Parathyroid adenoma (tissue), 2 donors: Measurements from ENCODE around the gene TMEM163.

ENCODE experiments used
- H2AFZ ChIP-seq: fragments of 300-600 bp; sonication (generic); one replicate; pipeline ENCODE4 v1.7.0; 2017; ENCODE audit warnings: antibody characterized with exemption, mild to moderate bottlenecking
- H3K27ac ChIP-seq: fragments of 300-600 bp; sonication (generic); one replicate; pipeline ENCODE4 v1.7.0; 2017
- H3K27me3 ChIP-seq: fragments of 300-600 bp; sonication (generic); one replicate; pipeline ENCODE4 v1.7.0; 2017; ENCODE audit warnings: low read length; ENCODE audit not compliant: control insufficient read depth, insufficient read depth
- H3K36me3 ChIP-seq: fragments of 300-600 bp; sonication (generic); one replicate; pipeline ENCODE4 v1.7.0; 2017; ENCODE audit warnings: low read length; ENCODE audit not compliant: control insufficient read depth, insufficient read depth
- H3K4me1 ChIP-seq: fragments of 300-600 bp; sonication (generic); one replicate; pipeline ENCODE4 v1.7.0; 2017; ENCODE audit warnings: control low read depth
- H3K4me2 ChIP-seq: fragments of 300-600 bp; sonication (generic); one replicate; pipeline ENCODE4 v1.7.0; 2017; ENCODE audit warnings: low read length
- H3K4me3 ChIP-seq: fragments of 300-600 bp; sonication (generic); one replicate; pipeline ENCODE4 v1.7.0; 2017; ENCODE audit warnings: low read depth, low read length
- H3K79me2 ChIP-seq: fragments of 300-600 bp; sonication (generic); one replicate; pipeline ENCODE4 v1.7.0; 2017; ENCODE audit warnings: control low read depth
- H3K9ac ChIP-seq: fragments of 300-600 bp; sonication (generic); one replicate; pipeline ENCODE4 v1.7.0; 2017; ENCODE audit warnings: mild to moderate bottlenecking
- H3K9me3 ChIP-seq: fragments of 300-600 bp; sonication (generic); one replicate; pipeline ENCODE4 v1.7.0; 2017; ENCODE audit warnings: low read length; ENCODE audit not compliant: control insufficient read depth
- CTCF ChIP-seq: fragments of 300-600 bp; sonication (generic); IDR thresholded peaks from one replicate; pipeline ENCODE4 v1.7.0; 2017; ENCODE audit warnings: antibody characterized with exemption, mild to moderate bottlenecking
- donor health status: primary hyperparathyroidism.

The TMEM163 gene

GRCh38 chr2:134491771-134492441, 226.9 kb downstream of the TMEM163 start:
- Histone ChIP-seq H3K36me3 (no peaks in the 10 kb centered on the region), H3K4me1 (no peaks in the 10 kb centered on the region), H3K27ac (no peak overlapping the region), H2AFZ (peak overlapping the region; percentile 45), H3K79me2 (no peaks in the 10 kb centered on the region), H3K27me3 (no peaks in the 10 kb centered on the region), H3K4me2 (no peak overlapping the region), H3K9me3 (no peaks in the 10 kb centered on the region), H3K9ac (no peak overlapping the region), H3K4me3 (peak overlapping the region; percentile 30)
- TF ChIP-seq CTCF, result peak; percentile 40

- no peak for TF ChIP-seq CTCF
Measured at GRCh38 chr2:134491022-134491421, 227.8 kb downstream of the TMEM163 start.

GRCh38 chr2:134490559-134490958, 228.2 kb downstream of the TMEM163 start:
- Histone ChIP-seq H3K9me3 (no peaks in the 10 kb centered on the region), H3K9ac (no peak overlapping the region), H3K4me1 (no peaks in the 10 kb centered on the region), H3K27me3 (no peaks in the 10 kb centered on the region), H3K27ac (no peak overlapping the region), H3K4me2 (no peak overlapping the region), H3K4me3 (no peak overlapping the region), H2AFZ (no peak overlapping the region), H3K79me2 (no peaks in the 10 kb centered on the region), H3K36me3 (no peaks in the 10 kb centered on the region)
- TF ChIP-seq CTCF, result no peak

More at GRCh38 chr2:134491022-134491421, 227.8 kb downstream of the TMEM163 start:
- no peak overlapping the region for H3K4me2 ChIP-seq
- no peaks in the 10 kb centered on the region for H3K79me2 ChIP-seq
- no peaks in the 10 kb centered on the region for H3K27me3 ChIP-seq
- H3K27ac ChIP-seq, result no peak overlapping the region
- no peak overlapping the region for H2AFZ ChIP-seq
- H3K9ac ChIP-seq, result no peak overlapping the region
- H3K4me1 ChIP-seq, result no peaks in the 10 kb centered on the region
- no peaks in the 10 kb centered on the region for H3K9me3 ChIP-seq
- no peaks in the 10 kb centered on the region for H3K36me3 ChIP-seq
- no peak overlapping the region for H3K4me3 ChIP-seq

GRCh38 chr2:134489732-134490384, 228.9 kb downstream of the TMEM163 start:
- Histone ChIP-seq H3K9ac (no peak overlapping the region), H3K4me1 (no peaks in the 10 kb centered on the region), H3K4me3 (no peak overlapping the region), H3K27me3 (no peaks in the 10 kb centered on the region), H3K4me2 (no peak overlapping the region), H3K9me3 (no peaks in the 10 kb centered on the region), H3K79me2 (no peaks in the 10 kb centered on the region), H3K36me3 (no peaks in the 10 kb centered on the region), H3K27ac (no peak overlapping the region), H2AFZ (no peak overlapping the region)
- TF ChIP-seq CTCF, result no peak
